HCT116 (cell line): ENCODE measurements around the gene GTF2F1.

Experiments
- EZH2 ChIP-seq: fragments of 200-600 bp; sonication (generic); IDR thresholded peaks from 2 replicates; pipeline ENCODE4 v1.6.1; 2017; ENCODE audit warnings: antibody characterized with exemption, mixed run types
- EZH2phosphoT487 ChIP-seq: fragments of 200-600 bp; IDR thresholded peaks from 2 replicates; pipeline ENCODE4 v1.6.1; 2018; ENCODE audit warnings: antibody characterized with exemption, borderline replicate concordance
- JUND ChIP-seq: IDR thresholded peaks from 2 replicates; pipeline ENCODE4 v1.6.1; 2012
- POLR2A ChIP-seq: IDR thresholded peaks from 2 replicates; pipeline ENCODE4 v1.7.0; 2011; ENCODE audit warnings: borderline replicate concordance; ENCODE audit not compliant: insufficient read depth, insufficient read length; ENCODE audit errors: extremely low read depth
- POLR2AphosphoS5 ChIP-seq: IDR thresholded peaks from 2 replicates; pipeline ENCODE4 v1.6.1; 2011; ENCODE audit warnings: mild to moderate bottlenecking, low read depth, low read length, moderate library complexity
- RAD21 ChIP-seq: IDR thresholded peaks from 2 replicates; pipeline ENCODE4 v1.6.1; 2012; ENCODE audit warnings: low read depth, mild to moderate bottlenecking
- SRF ChIP-seq: IDR thresholded peaks from 2 replicates; pipeline ENCODE4 v1.6.1; 2012; ENCODE audit warnings: low read depth
- TCF7L2 ChIP-seq: IDR thresholded peaks from 2 replicates; pipeline ENCODE4 v1.7.0; 2011; ENCODE audit warnings: borderline replicate concordance, inconsistent platforms; ENCODE audit not compliant: insufficient read depth, insufficient read length; ENCODE audit errors: extremely low read depth
- ZNF274 ChIP-seq: fragments of 200-500 bp; sonication (Bioruptor generic); IDR thresholded peaks from 2 replicates; pipeline ENCODE4 v1.6.1; 2014; ENCODE audit warnings: mild to moderate bottlenecking, low read depth, low read length, inconsistent platforms
- TF ChIP-seq, protein P1 (sequence below), 3 experiments: fragments of 200-600 bp in 1 of 3; sonication (generic) in 1 of 3; IDR thresholded peaks in 2 of 3; conservative IDR thresholded peaks in 1 of 3; 2 replicates each; pipeline ENCODE4 v1.5.1; 2012 to 2017; ENCODE audit warnings: low read depth in 2 of 3, low read length in 2 of 3, antibody characterized with exemption in 1 of 3, borderline replicate concordance in 1 of 3, control low read depth in 1 of 3, mild to moderate bottlenecking in 1 of 3, mixed read lengths in 1 of 3, mixed run types in 1 of 3, moderate library complexity in 1 of 3; ENCODE audit not compliant: insufficient read depth in 1 of 3
- TF ChIP-seq, protein P2 (sequence below): IDR thresholded peaks from 2 replicates; pipeline ENCODE4 v1.6.1; 2012; ENCODE audit warnings: low read depth
- TF ChIP-seq, protein P3 (sequence below): IDR thresholded peaks from 2 replicates; pipeline ENCODE4 v1.6.1; 2012

DNA sequence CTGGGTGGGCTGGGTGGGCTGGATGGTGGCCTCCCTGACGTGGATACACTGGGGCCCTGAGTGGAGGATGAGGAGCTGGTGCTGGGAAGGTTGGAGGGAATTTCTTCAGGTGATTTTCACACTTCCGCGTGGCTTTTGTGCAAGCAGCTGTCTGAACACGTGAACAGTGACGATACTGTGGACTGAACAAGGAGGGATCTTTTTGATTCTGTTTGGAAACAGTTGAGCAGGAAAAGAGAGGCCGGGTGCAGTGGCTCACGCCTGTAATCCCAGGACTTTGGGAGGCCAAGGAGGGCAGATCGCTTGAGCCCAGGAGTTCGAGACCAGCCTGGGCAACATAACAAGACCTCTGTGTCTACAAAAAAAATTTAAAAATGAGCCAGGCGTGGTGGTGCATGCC lies 9.1 kb upstream of the GTF2F1 start:
- no peak for TF ChIP-seq RAD21
- TF ChIP-seq, protein P1, sequence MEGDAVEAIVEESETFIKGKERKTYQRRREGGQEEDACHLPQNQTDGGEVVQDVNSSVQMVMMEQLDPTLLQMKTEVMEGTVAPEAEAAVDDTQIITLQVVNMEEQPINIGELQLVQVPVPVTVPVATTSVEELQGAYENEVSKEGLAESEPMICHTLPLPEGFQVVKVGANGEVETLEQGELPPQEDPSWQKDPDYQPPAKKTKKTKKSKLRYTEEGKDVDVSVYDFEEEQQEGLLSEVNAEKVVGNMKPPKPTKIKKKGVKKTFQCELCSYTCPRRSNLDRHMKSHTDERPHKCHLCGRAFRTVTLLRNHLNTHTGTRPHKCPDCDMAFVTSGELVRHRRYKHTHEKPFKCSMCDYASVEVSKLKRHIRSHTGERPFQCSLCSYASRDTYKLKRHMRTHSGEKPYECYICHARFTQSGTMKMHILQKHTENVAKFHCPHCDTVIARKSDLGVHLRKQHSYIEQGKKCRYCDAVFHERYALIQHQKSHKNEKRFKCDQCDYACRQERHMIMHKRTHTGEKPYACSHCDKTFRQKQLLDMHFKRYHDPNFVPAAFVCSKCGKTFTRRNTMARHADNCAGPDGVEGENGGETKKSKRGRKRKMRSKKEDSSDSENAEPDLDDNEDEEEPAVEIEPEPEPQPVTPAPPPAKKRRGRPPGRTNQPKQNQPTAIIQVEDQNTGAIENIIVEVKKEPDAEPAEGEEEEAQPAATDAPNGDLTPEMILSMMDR (IDR thresholded peaks at IDR 0.05 in 2 of 3, conservative IDR thresholded peaks at IDR 0.05 in 1 of 3; ENCODE audit: borderline replicate concordance in 1 of 3, insufficient read depth in 1 of 3, low read depth in 2 of 3, low read length in 2 of 3), result no peak
- TF ChIP-seq, protein P2, sequence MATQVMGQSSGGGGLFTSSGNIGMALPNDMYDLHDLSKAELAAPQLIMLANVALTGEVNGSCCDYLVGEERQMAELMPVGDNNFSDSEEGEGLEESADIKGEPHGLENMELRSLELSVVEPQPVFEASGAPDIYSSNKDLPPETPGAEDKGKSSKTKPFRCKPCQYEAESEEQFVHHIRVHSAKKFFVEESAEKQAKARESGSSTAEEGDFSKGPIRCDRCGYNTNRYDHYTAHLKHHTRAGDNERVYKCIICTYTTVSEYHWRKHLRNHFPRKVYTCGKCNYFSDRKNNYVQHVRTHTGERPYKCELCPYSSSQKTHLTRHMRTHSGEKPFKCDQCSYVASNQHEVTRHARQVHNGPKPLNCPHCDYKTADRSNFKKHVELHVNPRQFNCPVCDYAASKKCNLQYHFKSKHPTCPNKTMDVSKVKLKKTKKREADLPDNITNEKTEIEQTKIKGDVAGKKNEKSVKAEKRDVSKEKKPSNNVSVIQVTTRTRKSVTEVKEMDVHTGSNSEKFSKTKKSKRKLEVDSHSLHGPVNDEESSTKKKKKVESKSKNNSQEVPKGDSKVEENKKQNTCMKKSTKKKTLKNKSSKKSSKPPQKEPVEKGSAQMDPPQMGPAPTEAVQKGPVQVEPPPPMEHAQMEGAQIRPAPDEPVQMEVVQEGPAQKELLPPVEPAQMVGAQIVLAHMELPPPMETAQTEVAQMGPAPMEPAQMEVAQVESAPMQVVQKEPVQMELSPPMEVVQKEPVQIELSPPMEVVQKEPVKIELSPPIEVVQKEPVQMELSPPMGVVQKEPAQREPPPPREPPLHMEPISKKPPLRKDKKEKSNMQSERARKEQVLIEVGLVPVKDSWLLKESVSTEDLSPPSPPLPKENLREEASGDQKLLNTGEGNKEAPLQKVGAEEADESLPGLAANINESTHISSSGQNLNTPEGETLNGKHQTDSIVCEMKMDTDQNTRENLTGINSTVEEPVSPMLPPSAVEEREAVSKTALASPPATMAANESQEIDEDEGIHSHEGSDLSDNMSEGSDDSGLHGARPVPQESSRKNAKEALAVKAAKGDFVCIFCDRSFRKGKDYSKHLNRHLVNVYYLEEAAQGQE, result no peak
- no peak for TF ChIP-seq ZNF274
- TF ChIP-seq POLR2A, result no peak
- no peak for TF ChIP-seq JUND
- TF ChIP-seq TCF7L2, result no peak
- no peak for TF ChIP-seq EZH2
- no peak for TF ChIP-seq SRF
- no peak for TF ChIP-seq POLR2AphosphoS5
- TF ChIP-seq EZH2phosphoT487, result no peak
- TF ChIP-seq, protein P3, sequence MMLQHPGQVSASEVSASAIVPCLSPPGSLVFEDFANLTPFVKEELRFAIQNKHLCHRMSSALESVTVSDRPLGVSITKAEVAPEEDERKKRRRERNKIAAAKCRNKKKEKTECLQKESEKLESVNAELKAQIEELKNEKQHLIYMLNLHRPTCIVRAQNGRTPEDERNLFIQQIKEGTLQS, result no peak
